HL-60 (cell line): ENCODE measurements around the gene SLC35D2.

Source experiments
- CTCF ChIP-seq: IDR thresholded peaks from one replicate; pipeline ENCODE4 v1.5.1; 2011; ENCODE audit warnings: low read length, control low read depth, inconsistent platforms; ENCODE audit not compliant: insufficient read depth
- GABPA ChIP-seq: IDR thresholded peaks from 2 replicates; pipeline ENCODE4 v1.6.1; 2012; ENCODE audit warnings: low read depth
- POLR2AphosphoS5 ChIP-seq: IDR thresholded peaks from 2 replicates; pipeline ENCODE4 v1.6.1; 2012; ENCODE audit warnings: low read depth
- REST ChIP-seq: IDR thresholded peaks from 2 replicates; pipeline ENCODE4 v1.6.1; 2012; ENCODE audit warnings: low read depth; ENCODE audit not compliant: insufficient replicate concordance

DNA sequence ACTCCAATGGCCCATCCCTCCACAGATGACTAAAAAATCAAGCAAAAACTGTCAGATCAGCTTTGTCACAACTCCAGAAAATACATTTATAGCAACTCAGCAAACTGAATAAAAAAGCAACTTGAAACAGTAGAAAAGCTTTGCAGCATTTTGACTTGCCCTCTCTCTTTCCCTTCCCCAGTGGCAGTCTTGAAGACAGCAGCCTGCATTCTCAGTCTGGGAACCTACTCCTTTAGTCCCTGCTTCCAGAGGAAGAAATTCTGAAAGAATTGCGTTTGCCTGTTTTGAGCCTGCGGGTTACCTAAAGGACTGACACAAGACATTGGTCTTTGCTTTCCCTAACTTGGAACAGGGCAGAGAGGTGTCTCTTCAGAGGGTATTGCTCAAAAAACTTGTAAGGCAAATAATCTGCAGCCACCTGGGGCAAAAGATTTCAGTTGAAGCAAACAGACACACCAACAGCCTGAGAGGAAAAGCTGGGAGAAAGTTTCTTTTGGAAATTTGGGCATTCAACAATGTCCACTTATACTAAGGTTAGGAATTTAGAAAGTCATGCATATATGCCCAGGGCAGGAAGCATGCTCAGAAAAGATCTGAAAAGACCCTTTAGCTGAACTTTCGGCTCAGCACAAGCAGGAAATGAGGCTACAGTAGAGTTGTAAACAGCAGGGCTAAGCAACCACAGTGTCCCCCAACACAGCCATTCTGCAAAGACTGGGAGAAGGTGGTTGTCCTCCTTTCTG is 15.2 kb upstream of the SLC35D2 start:
- no peak for TF ChIP-seq CTCF
- no peak for TF ChIP-seq POLR2AphosphoS5
- TF ChIP-seq REST = no peak
- TF ChIP-seq GABPA = no peak
